H4 (cell line): ENCODE results near the gene ITGB7. TPM values are rescaled to one million over a fixed set of nuclear protein-coding genes. Genes with fewer than 3 reads are reported as not detected.
"Not testable (repeated sequence)": the region's sequence is repeated elsewhere in the genome, so short reads cannot be mapped to it uniquely, and the experiment has no call there.

Experiments used
- DNase-seq: peaks from one replicate; pipeline ENCODE4 v3.0.0-alpha.2; 2015; ENCODE audit warnings: low spot score
- total RNA-seq: library from RNA; depleted of rRNA; stranded (reverse); fragments of >200 nt; shearing (Covaris generic); gene quantifications from 2 replicates; pipeline ENCODE4 v1.2.3, GENCODE V29; 2014

The ITGB7 gene
- total RNA-seq, 1 experiment from 2014 or later, result 0.39 TPM

DNA sequence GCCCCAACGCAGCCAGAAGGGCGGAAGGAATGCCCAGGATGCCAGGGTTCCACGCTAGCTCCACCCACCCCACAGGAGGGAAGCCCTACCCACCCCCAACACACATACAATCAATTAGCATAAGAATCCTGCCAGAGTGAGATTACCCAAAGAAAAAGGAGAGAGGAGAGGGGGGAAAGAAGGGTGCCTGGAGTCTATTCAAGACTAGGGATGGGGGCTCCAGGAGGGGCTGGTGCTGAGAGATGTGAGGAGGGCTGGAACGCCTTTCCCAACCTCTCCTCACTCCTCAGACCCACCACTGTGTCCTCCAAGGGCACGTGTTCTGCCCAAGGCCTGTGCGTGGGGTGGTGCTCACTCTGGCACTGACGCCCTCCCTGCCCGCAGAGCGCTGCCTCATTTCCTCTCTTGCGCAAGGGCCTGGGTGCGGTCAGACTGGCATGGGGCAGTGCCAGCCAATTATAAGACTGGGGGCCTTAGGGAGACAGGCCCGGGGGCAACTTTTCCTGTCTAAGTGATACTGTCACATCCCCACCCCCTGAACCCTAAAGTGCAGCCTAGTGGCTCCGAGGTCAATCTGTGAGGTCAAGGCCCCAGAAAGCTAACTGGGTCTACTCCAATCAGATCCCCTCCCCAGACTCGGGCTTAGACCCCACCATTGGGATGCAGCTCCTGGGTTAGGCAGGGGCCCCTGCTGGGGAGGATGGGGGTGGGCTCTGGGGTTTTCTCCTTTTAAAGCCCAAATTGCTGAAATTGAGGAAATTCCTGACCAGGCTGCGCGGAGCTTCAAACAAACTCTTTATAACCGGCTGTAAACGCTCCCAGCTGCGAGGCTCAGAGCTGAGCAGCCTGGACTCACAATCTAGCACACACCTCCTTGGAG, 10.2 kb upstream of the ITGB7 start:
- peak; percentile 40 for DNase-seq

GRCh38 chr12:53215497-53215896, 8.4 kb upstream of the ITGB7 start:
- DNase-seq, result no peak

DNA sequence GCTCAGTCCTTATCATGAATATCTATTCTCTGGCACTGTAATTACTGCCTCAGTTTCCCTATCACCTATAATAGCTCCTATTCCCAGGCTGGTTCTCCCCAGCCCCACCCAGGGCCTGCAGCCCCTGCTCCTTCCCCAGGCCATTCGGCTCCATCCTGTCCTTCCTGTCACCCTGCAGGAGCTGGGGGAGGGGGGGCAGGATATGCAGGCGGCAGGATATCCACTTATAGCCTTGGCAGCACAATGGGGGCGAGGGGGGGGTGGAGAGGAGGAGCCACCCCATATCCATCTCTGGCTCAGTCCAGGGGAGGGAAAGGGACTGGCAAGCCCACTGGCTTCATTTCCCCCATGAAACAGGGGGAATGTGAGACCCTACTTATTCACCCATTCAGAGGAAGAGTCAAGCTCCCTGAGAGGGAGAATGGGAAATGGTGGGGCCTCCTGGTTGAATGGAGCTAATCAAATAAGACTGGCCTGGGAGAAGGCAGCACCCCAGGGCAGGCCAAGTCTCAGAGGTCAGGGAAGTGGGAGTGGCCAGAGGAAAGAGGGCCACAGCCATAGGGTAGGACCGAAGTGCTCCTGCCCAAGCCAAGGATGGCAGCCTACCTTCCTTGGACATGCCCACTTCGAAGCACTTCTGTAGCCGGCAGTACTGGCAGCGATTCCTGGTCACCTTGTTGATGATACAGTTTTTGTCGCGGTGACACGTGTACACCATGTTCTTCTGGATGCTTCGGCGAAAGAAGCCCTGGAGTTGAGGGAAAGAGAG, 7.8 kb upstream of the ITGB7 start:
- DNase-seq, result no peak

- DNase-seq, result no peak
Observed at GRCh38 chr12:53214221-53214620, 7.2 kb upstream of the ITGB7 start.

GRCh38 chr12:53213348-53213747, 6.3 kb upstream of the ITGB7 start:
- peak; percentile 62 for DNase-seq

DNA sequence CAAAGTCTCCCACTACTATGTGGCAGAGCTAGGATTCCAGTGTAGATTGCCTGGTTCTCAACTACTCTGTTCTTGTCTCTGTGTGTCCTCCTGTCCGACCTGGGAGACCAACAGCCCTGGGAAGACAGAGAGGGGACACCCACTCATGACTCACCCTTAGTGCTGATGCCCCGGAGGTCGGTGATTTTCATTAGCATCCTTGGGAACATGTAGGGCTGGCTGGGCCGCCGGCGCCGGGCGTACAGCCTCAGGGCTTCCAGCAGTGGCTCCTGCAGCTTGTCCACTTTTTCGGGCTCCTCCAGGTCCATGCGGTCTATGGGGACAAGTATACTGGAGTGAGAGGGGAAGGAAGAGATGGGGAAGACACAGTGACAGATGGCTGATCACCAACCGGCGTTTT, 5.9 kb upstream of the ITGB7 start:
- DNase-seq, result no peak

DNA sequence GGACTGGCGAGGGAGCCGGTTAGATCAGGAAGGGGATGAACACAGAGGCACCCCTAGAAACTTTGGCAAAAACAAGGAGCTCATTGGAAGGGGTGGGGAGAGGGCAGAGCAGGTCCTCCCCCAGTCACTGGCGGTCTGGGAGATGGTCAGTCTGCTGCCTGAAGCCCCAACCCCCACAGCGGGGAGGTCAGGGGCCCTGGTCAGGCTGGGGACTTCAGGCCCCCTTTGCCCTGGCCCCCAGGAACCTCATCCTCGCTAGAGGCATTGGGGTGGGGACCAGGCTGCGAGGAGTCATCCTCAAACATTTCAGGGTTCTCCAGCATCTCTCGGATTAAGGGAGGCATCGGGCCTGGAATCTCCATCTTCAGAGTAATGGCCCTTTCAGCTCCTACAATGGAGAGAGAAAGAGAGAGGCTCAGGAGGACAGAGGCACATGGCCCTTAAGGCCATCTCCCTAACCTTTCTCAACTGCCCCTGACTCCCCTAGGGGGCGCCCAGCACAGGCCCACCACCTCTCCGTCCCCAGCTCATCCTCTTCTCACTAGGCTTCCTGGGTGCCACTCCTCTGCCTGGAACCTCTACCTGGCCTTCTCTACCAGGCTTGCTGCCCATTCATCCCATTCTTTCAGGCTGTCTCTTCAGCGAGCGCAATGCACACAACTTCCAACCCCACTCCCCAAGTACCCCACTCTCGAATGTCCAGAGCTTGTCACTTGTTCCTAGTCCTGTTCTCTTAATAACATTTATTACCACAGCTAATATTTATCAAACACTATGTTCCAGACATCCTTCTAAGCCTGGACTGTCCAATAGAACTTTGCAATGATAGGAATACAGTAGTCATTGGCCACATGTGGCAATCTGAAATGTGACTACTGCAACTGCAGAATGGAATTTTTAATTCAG, 4.7 kb upstream of the ITGB7 start:
- no peak for DNase-seq

- no peak for DNase-seq
Observed at GRCh38 chr12:53210843-53211242, 3.8 kb upstream of the ITGB7 start.

- DNase-seq, result no peak
Observed at GRCh38 chr12:53208877-53209463, 1.9 kb upstream of the ITGB7 start.

GRCh38 chr12:53208435-53208834, 1.4 kb upstream of the ITGB7 start:
- no peak for DNase-seq

GRCh38 chr12:53205747-53206419, 1.2 kb downstream of the ITGB7 start:
- DNase-seq, result peak; percentile 74

DNA sequence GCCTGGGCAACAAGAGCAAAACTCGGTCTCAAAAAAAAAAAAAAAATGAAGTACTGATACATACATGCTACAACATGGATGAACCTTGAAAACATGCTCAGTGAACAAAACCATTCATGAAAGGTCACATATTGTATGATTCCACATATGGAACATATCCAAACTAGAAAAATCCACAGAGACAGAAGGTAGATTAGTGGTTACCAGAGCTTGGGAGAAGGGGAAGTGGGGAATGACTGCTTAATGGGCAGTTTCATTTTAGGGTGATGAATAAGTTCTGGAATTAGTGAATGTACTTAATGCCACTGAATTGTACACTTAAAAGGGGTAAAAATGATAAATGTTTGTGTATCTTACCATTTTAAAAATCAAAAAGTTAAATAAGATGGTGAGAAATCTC, 2.7 kb downstream of the ITGB7 start:
- DNase-seq, result no peak

- not testable (repeated sequence) for DNase-seq
Observed at GRCh38 chr12:53202316-53202715, 4.7 kb downstream of the ITGB7 start.

- DNase-seq, result no peak
Observed at GRCh38 chr12:53201639-53202038, 5.4 kb downstream of the ITGB7 start.

DNA sequence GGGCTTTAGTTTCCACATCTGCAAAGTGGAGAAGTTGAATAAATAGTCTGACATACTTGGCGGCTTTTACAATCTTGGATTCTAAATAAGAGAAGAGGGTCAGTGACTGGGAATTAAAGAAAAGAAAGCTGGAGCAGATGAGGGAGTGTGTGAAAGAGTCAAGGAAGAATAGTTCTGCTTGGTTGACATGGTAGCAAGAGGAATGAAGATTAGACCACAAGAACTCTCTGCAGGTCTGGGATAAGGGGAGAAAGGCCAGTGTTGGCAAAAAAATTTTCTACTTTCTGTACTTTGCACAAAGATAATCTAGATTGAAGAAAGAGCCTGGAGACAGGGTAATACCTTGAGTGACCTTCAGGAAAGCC, 5.9 kb downstream of the ITGB7 start:
- DNase-seq, result no peak

- DNase-seq, result no peak
Observed at GRCh38 chr12:53200458-53201176, 6.4 kb downstream of the ITGB7 start.

- DNase-seq, result no peak
Observed at GRCh38 chr12:53200107-53200457, 7.0 kb downstream of the ITGB7 start.

- no peak for DNase-seq
Observed at GRCh38 chr12:53199700-53200099, 7.4 kb downstream of the ITGB7 start.

- no peak for DNase-seq
Observed at GRCh38 chr12:53198486-53199110, 8.5 kb downstream of the ITGB7 start.

- DNase-seq, result no peak
Observed at GRCh38 chr12:53197011-53197640, 9.9 kb downstream of the ITGB7 start.
